NK-92 treated with Interleukin-12 subunit alpha and Interleukin-12 subunit beta, amount 100 ng/mL, for 24 hours (cell line): Measurements from ENCODE around the gene MFSD2B.
"Not testable (repeated sequence)": the region's sequence is repeated elsewhere in the genome, so short reads cannot be mapped to it uniquely, and the experiment has no call there.

ENCODE experiments used
- DNase-seq: peaks from one replicate; lab custom pipeline; 2025; lab: John Stamatoyannopoulos, UW

The MFSD2B gene

DNA sequence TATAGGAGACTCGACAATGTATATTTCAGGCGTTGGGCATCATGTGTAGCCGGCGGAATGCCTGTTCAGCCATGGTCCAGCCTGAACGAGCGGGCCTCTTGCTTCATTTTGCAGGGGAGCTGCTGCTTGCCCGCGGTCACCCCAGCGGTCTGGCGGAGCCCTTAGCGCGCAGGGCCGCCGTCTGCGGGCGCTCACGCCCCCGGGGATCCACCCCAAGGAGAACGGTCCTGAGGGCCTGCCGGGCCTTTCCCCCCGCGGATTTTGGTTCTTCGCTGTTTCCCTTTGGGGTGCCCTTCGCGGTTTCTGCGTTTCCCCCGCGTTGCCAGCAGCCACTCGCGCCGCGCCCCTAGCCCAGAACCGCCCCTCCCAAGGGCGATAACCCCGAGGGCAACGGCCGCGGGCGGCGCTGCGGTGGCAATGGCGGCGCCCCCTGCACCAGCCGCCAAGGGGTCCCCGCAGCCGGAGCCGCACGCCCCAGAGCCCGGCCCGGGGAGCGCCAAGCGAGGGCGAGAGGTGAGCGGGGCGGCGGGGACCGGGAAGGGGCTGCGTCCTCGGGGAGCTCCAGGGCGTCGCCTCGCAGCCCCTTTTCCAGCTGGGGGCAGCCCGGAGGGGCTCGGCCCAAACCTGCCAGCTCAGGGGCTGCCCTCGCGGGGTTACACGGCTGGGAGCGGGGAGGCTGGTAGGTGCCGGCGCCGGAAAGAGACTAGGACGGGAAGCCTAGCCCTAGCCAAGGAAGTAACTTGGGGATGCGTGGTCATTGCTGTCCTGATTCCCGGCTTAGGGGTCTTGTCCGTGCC, at the start of gene MFSD2B:
MFSD2B (plus strand) TSS at position 406 of the 797 bp plus-strand sequence; CDS start at position 418, 12 bp downstream.
- no peak for DNase-seq

- DNase-seq, result no peak
Observed at GRCh38 chr2:23967846-23968245, 42.0 kb upstream of the MFSD2B start.

GRCh38 chr2:23976883-23977282, 33.0 kb upstream of the MFSD2B start:
- DNase-seq, result no peak

GRCh38 chr2:23988371-23988770, 21.5 kb upstream of the MFSD2B start:
- DNase-seq, result no peak

DNA sequence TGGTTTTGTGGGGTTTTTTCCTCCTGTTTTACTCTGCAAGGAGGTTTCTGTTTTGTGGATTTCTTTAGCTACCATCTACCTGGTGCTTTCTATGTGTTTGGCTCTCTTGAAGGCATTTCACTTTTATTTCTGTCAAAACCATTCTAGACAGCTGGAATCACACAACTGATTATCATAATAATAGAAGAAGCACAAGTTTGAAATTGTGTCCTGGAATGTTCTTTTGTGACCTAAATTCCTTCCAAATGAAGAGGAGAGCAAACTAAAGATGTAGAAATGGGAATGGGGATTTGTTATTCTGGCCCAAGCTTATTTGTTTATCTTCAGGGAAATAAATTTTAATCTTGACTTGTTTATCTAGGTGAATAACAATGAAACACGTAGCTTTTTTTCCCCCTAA, 17.0 kb upstream of the MFSD2B start:
- DNase-seq, result no peak

- no peak for DNase-seq
Observed at GRCh38 chr2:23993736-23994269, 16.1 kb upstream of the MFSD2B start.

DNA sequence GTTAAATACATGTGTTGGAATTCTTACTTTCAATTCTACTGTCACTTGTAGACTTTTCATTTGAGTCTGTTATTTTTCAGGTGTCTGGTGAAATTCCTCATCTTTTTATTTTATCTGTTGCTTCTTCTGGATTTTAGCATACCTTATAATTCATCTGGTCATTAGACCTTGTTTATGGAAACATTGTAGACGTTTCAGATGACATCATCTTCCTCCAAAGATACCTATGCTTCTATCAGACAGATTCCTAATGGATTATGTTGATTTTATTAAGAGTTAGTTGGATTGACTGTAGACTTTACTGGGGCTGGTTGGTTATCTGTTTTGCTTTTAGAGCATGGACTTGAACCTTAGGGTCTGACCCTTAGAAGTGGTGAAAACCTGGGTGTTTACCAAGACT, 15.3 kb upstream of the MFSD2B start:
- DNase-seq, result no peak

GRCh38 chr2:24007693-24008092, 2.2 kb upstream of the MFSD2B start:
- DNase-seq, result no peak

DNA sequence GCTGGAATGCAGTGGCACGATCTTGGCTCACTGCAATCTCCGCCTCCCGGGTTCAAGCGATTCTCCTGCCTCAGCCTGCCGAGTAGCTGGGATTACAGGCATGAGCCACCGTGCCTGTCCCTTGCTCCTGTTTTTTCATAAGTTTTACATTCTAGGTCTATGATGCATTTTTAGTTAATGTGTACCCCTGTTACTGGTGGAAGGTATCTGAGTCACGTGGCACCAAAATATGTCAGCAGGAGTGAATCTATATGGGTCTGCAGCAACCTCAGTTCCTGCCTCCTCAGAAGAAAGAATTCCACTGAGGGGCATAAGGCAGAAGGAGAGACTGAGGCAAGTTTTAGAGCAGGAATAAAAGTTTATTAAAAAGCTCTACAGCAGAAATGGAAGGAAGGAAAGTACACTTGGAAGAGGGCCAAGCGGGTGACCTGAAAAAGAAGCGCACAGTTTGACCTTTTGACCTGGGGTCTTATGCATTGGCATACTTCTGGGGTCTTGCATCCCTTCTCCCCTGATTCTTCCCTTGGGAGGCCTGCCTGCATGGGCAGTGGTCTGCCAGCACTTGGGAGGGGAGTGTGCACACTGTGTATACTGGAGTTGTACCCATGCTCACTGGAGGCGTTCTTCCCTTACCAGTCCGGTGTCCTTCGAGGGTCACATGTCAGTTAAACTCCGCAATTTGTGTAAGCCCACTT, 1.1 kb upstream of the MFSD2B start:
- no peak for DNase-seq

- no peak for DNase-seq
Observed at GRCh38 chr2:24009367-24009679, 562 bp upstream of the MFSD2B start.

GRCh38 chr2:24010477-24011249, 778 bp downstream of the MFSD2B start:
- no peak for DNase-seq

DNA sequence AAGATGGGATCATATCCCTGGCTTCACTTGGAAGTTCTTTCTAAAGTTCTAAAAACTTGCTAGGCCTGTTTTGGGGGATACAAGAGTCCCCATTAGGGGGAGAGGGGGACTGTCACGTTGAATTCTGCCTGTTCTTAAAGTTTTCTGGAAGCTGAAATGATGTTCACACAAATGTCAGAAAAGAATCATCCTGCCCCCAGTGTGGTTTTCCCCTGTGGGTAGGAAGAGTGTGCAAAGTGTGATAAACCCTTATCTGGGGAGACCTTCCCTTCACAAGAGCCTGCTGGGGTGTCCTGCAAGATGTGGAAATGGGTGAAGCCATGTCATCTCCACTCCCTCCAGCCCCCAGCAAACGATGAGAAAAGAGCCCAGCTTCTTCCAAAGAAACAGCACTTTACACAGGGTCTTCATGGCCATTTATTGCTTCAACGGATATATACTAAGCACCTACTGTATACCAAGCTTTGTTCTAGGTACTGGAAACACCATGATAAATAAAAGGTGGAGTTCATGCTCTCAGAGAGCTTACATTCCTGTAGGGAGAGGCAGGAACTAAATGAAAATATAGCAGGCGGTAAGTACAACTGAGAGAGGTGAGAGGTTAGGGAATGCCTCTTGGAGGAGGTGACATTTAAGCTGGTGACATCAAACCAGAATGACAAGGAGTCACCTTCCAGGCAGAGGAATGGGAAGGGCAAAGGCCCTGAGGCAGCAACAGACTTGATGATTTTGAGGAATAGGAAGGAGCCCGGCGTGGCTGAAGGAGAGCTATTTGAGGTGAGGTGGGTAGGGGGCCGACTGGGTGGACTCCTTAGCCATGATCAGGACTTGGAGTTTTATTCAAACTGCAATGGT, 1.6 kb downstream of the MFSD2B start:
- no peak for DNase-seq

- DNase-seq, result no peak
Observed at GRCh38 chr2:24012521-24013188, 2.8 kb downstream of the MFSD2B start.

- not testable (repeated sequence) for DNase-seq
Observed at GRCh38 chr2:24014902-24015301, 5.0 kb downstream of the MFSD2B start.

GRCh38 chr2:24015562-24016375, 5.9 kb downstream of the MFSD2B start:
- DNase-seq, result no peak

DNA sequence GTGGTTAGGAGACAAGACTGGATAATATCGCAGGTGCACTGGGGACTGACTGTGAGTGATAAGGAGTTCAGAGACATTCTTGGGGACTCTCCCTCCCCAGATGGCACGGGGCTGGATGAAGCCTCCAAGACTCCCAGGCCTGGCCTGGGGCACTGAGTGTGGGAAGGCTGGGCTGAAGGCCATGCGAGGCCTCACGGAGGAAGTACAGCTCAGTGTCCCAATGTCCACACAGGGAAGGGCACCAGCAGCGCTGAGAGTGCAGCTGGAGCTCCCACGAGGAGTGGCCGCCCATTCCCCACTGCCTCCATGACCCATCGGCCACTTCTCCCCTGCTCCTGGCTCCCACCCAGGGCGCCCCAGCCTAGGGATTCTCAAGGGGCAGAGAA, 6.5 kb downstream of the MFSD2B start:
- DNase-seq, result no peak

- no peak for DNase-seq
Observed at GRCh38 chr2:24016853-24017703, 7.2 kb downstream of the MFSD2B start.

DNA sequence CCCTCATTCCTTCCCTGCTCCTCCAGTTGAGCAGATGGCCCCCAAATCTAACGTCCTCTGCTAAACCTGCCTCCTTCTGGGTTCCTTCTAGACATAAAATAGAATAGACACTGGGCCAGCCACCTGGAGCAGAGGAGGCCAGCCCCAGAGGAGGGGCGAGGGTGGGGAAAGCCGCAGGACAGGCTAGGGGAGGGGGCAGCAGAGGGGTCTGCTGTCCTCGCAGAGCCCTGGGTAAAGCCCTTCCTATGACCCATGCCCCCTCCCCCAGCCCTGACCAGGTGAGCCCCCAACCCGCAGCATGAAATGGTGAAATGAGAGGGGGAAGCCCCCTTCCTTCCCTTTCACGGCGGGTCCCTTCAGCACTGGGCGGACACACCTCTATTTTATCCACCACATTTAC, 7.8 kb downstream of the MFSD2B start:
- no peak for DNase-seq

- DNase-seq, result no peak
Observed at GRCh38 chr2:24018241-24018640, 8.4 kb downstream of the MFSD2B start.
